ENCODE measurements around the gene CLDN20.
A peak's percentile ranks its signal among the peaks of the same experiment; 100 is the strongest.

The CLDN20 gene

DNA sequence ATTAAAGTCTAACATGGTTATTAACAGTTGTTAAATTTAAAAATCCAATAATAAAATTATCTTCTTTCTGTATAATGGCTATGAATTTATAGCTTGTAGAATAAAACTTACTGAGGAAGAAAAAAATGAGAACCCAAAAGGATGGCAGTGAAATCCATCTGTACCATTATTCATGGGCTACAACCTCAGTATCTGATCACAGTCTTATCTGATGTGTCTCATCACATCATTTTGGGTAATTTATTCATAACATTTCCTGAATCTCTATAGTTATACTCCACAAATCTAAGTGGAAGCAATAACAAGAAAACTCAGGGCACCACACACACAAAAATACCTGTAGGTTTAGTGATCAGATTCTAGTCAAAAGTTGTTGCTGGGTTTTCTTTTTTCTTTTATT, 7.3 kb downstream of the CLDN20 start:
- Mint-ChIP-seq H3K27ac (no peak overlapping the region), H3K4me1 (peaks cover 16% of the 10 kb centered on the region), H3K9me3 (no peaks in the 10 kb centered on the region), H3K4me3 (no peak overlapping the region), H3K27me3 (no peaks in the 10 kb centered on the region), H3K36me3 (ENCODE audit: low read depth) (peaks cover 28% of the 10 kb centered on the region)
- ATAC-seq (no peak), DNase-seq (no peak)

DNA sequence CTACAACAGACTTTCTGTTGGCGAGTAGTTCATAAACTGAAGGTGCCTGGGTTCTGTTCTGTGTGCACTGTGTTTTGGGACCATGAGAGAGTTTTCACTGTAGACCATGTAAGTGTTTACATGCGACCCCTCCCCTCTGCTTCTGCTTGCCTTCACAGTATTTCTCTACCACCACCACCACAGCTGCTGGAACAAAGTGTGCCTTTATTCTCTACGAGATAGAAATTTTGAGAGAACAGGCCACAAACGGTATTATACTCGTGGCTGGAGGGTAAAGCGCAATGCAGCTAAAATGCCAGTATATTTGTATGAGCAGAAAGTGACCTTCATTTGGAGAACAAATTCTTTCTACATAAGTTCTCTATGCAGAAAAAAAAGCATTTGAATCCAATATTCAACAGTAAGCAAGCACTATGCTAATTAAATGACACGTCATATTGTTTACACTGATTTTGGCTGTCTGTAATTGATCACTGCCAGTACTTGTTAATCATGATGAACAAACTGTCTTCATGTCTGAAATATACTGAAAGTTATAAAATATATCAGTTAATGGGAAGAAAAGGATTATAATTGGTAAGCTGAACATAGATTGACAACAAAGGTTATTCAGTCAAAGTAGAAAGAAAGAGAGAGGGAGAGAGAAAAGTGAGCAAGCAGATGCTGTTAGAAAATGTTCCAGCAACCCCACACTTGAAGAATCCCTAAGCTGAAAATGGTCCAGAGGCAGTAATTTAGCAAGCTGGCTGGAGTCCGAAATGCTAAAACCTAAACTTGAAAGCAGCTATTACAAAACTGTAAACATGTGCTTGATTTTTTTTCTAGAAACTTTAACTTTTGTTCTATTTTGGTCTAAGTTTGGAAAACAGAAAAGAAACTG, 8.8 kb downstream of the CLDN20 start:
- Mint-ChIP-seq H3K4me1 (peaks cover 16% of the 10 kb centered on the region), H3K36me3 (ENCODE audit: low read depth) (peaks cover 20% of the 10 kb centered on the region), H3K4me3 (no peak overlapping the region), H3K27me3 (no peaks in the 10 kb centered on the region), H3K27ac (no peak overlapping the region), H3K9me3 (no peaks in the 10 kb centered on the region)
- DNase-seq (no peak), ATAC-seq (no peak)

DNA sequence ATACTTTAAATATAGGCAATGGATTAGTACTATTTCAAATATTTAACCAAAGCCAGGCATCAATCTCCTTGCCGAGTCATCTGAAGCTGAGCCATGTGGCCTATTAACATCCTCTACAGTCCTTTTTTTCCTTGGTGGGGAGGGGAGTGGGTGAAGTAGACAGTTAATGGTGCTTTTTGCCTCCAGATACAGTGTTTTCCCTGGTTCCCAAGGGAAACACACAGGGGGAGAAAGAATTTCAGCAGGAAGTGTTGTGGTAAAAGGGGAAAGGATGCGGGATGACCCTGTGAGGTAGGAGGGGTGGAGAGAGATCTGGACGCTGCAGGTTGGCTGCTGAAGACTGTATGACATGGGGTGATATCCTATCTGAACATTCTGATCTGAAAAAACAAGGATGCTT, 9.6 kb downstream of the CLDN20 start:
- peak overlapping the region; percentile 37 for H3K27ac Mint-ChIP-seq
- DNase-seq (no peak), ATAC-seq (no peak)
- no peak overlapping the region for H3K4me3 Mint-ChIP-seq
- peaks cover 13% of the 10 kb centered on the region for H3K4me1 Mint-ChIP-seq
- H3K27me3 Mint-ChIP-seq: no peaks in the 10 kb centered on the region
- no peaks in the 10 kb centered on the region for H3K9me3 Mint-ChIP-seq
- H3K36me3 Mint-ChIP-seq (ENCODE audit: low read depth): peaks cover 23% of the 10 kb centered on the region

DNA sequence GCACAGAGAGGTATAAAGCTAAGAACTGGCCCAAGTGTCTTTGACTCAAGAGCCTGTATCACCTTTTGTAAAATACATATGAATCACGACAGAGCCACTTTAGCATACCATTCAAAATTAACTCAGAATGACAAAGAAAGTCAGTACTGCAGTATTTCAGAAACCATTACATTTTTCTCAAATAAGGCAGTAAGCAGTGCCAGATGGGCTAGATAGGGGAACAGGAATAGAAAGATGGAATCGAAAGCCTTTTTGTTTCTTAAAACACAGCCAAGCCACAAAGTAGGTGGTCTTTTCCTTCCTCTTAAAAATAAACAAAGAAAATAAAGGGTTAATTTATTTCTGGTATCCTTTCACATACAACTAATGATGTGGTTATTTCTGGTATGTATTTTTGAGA, 10.3 kb downstream of the CLDN20 start:
- no peak for DNase-seq
- H3K4me3 Mint-ChIP-seq: no peak overlapping the region
- no peaks in the 10 kb centered on the region for H3K9me3 Mint-ChIP-seq
- peaks cover 25% of the 10 kb centered on the region for H3K36me3 Mint-ChIP-seq (ENCODE audit: low read depth)
- H3K27ac Mint-ChIP-seq: no peak overlapping the region
- no peaks in the 10 kb centered on the region for H3K27me3 Mint-ChIP-seq
- no peak for ATAC-seq
- H3K4me1 Mint-ChIP-seq: peaks cover 13% of the 10 kb centered on the region

DNA sequence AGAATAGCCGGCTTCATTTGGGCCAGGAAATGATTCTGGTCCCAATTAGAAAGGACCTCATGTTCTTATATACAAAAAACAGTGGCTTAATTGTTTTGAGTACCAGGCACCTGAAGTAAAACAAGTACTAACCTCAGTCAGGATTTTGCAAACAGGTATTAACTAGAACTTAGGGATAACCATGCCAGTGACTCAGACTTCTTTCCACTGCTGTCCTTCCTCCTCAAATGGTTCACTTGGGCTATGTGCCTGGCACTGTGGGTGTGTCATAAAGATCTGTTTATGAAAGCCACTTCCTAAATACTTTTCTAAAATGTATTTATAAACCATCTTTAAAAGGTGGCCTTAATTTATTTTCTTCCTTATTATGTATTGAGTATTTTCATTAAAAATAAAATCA, 10.7 kb downstream of the CLDN20 start:
- no peak overlapping the region for H3K4me3 Mint-ChIP-seq
- ATAC-seq (no peak), DNase-seq (no peak)
- no peaks in the 10 kb centered on the region for H3K27me3 Mint-ChIP-seq
- H3K9me3 Mint-ChIP-seq: no peaks in the 10 kb centered on the region
- H3K36me3 Mint-ChIP-seq (ENCODE audit: low read depth): peaks cover 29% of the 10 kb centered on the region
- H3K27ac Mint-ChIP-seq: no peak overlapping the region
- H3K4me1 Mint-ChIP-seq: peaks cover 13% of the 10 kb centered on the region

DNA sequence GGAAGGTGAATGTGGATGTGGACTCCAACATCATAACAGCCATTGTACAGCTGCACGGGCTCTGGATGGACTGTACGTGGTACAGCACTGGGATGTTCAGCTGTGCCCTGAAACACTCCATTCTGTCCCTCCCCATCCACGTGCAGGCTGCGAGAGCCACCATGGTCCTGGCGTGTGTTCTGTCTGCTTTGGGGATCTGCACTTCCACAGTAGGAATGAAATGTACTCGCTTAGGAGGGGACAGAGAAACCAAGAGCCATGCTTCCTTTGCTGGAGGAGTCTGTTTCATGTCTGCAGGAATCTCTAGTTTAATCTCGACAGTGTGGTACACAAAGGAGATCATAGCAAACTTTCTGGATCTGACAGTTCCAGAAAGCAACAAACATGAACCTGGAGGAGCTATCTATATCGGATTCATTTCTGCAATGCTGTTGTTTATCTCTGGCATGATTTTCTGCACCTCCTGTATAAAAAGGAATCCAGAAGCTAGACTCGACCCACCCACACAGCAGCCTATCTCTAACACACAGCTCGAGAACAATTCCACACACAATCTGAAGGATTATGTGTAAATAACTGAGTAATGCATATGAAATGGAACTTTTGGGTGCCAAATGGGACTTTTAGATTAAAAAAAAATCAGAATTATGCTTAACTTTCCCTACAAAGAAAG, 12.1 kb downstream of the CLDN20 start:
- peaks cover 13% of the 10 kb centered on the region for H3K4me1 Mint-ChIP-seq
- ATAC-seq: no peak
- DNase-seq: no peak
- H3K27me3 Mint-ChIP-seq: no peaks in the 10 kb centered on the region
- no peaks in the 10 kb centered on the region for H3K9me3 Mint-ChIP-seq
- H3K4me3 Mint-ChIP-seq: no peak overlapping the region
- H3K36me3 Mint-ChIP-seq (ENCODE audit: low read depth): peaks cover 36% of the 10 kb centered on the region
- no peak overlapping the region for H3K27ac Mint-ChIP-seq

DNA sequence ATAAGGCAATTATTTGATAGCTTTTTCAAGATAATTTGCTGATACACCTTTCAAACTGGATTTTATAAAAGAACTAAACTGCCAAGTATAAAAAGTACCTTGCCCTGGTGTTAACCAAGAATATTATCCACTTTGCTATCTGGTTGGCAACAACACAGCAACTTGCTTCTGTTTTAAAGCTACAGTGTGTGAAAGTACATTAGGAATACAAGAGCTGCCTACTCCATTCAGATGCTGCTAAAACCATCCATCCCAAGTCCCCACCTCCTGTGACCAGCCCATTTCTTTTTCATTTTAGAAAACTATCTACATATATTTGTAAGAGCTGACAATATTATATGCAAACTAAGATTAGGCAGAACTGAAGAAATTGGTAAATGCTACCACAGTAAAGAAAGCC, 12.8 kb downstream of the CLDN20 start:
- Mint-ChIP-seq H3K27me3 (no peaks in the 10 kb centered on the region), H3K4me3 (no peak overlapping the region), H3K27ac (no peak overlapping the region), H3K9me3 (no peaks in the 10 kb centered on the region), H3K4me1 (peaks cover 13% of the 10 kb centered on the region), H3K36me3 (ENCODE audit: low read depth) (peaks cover 38% of the 10 kb centered on the region)
- no peak for DNase-seq
- ATAC-seq: no peak

DNA sequence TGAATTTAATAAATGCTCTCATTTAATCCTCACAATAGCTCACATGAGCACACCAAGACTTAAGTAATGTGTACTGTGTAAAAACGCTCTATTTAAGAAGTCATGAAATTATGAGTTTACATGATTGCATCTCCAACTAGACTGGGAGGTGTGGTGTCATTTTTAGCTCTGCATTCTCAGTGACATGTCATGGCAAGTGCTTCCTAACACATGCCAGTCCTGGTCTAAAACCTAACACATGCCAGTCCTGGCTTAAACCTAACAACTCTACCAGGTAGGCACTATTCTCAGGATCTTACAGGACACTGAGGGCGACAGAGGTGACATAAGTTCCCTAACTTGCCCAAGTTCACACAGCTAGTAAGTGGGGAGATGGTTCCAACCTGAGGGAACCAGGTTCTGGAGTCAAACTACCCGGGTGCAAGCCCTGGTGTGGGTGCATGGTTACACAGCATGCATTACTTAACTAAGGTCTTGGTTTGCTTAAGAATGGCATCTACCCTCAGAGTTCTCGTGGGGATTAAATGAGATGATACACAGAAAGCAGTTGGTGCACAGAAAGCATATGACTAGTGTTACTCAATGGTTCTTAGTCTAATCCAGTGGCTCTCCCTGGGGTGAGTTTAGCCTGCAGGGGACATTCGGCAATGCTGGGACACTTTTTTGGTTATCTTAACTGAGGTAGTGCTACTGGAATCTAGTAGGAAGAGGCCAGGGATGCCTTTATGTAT, 14.7 kb downstream of the CLDN20 start:
- Mint-ChIP-seq H3K9me3 (no peaks in the 10 kb centered on the region), H3K27ac (no peak overlapping the region)

DNA sequence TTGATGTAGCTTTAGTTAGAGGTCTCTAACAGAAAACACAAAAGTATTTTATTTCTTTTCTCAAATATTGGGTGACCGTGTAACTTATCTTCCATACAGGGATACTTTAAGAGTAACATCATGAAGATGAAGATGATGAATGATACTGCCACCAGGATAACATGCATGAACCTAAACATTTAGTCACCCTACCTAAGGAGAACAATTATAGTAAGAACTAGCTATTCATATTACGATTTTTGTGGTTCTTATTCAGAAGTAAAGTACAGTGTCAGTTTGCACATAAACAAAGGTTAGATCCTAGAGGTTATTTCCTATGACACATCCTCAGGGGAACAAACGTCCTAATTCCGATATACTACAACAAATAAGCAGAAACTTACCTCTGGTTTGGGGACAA, 21.0 kb downstream of the CLDN20 start:
- no peak for DNase-seq
- Mint-ChIP-seq H3K27me3 (no peaks in the 10 kb centered on the region), H3K9me3 (no peaks in the 10 kb centered on the region), H3K27ac (no peak overlapping the region), H3K36me3 (ENCODE audit: low read depth) (peaks cover 41% of the 10 kb centered on the region), H3K4me1 (no peaks in the 10 kb centered on the region), H3K4me3 (no peak overlapping the region)
- no peak for ATAC-seq

More for the DNA sequence above, 14.7 kb downstream of the CLDN20 start:
- peaks cover 41% of the 10 kb centered on the region for H3K36me3 Mint-ChIP-seq (ENCODE audit: low read depth)
- H3K27me3 Mint-ChIP-seq: no peaks in the 10 kb centered on the region
- ATAC-seq: no peak
- no peak overlapping the region for H3K4me3 Mint-ChIP-seq
- DNase-seq: no peak
- H3K4me1 Mint-ChIP-seq: peaks cover 8% of the 10 kb centered on the region

DNA sequence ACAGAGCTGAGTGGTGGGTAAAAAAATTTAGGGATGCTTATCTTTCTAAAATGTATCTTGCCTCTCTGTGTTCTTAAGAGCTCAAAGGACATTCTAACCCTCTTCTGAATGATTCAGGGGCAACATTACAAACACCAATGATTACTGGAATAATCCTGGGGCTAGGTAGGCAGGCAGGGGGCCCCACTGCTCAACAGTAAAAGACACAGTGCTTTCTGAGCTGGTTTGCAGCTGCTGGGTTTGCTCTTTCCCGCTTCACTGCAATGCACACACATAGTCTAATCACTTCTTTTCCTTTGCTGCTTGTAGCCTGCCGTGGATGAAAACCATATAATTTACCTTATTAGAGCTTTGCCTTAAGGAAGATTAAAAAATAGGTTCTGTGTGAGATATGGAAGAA, 23.9 kb downstream of the CLDN20 start:
- H3K4me1 Mint-ChIP-seq: no peaks in the 10 kb centered on the region
- H3K27me3 Mint-ChIP-seq: no peaks in the 10 kb centered on the region
- no peak overlapping the region for H3K4me3 Mint-ChIP-seq
- DNase-seq (no peak), ATAC-seq (no peak)
- H3K36me3 Mint-ChIP-seq (ENCODE audit: low read depth): peaks cover 47% of the 10 kb centered on the region
- H3K27ac Mint-ChIP-seq: no peak overlapping the region
- no peaks in the 10 kb centered on the region for H3K9me3 Mint-ChIP-seq

DNA sequence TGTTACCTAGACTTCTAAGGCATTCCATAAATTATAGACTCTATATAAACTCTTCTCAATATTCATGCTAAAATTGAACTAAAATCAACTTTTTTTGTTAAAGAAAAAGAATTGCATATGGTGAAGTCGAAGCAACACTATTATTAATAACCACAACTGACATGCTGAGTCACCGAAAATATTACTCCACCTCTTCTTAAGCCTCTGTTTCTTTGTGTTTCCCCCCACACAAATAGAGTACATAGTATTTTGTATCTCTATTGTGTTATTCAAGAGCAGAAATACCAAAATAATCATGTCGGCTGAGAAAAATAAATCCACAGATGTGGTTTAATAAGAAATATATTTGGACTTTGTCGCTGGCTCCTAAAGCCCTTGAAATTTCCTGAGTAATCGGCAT, 26.7 kb downstream of the CLDN20 start:
- peaks cover 47% of the 10 kb centered on the region for H3K36me3 Mint-ChIP-seq (ENCODE audit: low read depth)

DNA sequence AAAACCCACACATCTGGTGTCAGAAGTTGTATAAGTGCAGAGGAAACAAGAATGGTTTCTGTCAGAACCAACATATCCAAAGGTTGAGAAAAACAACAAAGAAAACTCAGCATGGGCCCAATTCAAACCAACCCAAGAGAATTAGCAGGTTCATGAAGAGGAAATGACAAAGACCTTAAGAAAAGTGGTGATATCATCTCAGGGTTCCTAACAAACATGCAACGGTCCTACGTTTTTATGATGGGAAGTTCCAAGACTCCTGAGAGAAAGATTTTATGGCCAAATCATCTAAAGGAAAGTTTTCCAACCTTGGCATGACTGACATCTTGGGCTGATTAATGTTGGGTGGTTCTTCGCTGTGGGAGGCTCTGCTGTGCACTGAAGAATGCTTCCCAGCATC, 27.5 kb downstream of the CLDN20 start:
- H3K9me3 Mint-ChIP-seq: no peaks in the 10 kb centered on the region
- no peaks in the 10 kb centered on the region for H3K27me3 Mint-ChIP-seq
- no peak overlapping the region for H3K27ac Mint-ChIP-seq
- peaks cover 48% of the 10 kb centered on the region for H3K36me3 Mint-ChIP-seq (ENCODE audit: low read depth)
- H3K4me1 Mint-ChIP-seq: no peaks in the 10 kb centered on the region
- H3K4me3 Mint-ChIP-seq: no peak overlapping the region
- DNase-seq: no peak
- ATAC-seq: no peak

More for the DNA sequence above, 26.7 kb downstream of the CLDN20 start:
- DNase-seq (no peak), ATAC-seq (no peak)
- H3K4me3 Mint-ChIP-seq: no peak overlapping the region
- no peaks in the 10 kb centered on the region for H3K27me3 Mint-ChIP-seq
- H3K27ac Mint-ChIP-seq: no peak overlapping the region
- H3K4me1 Mint-ChIP-seq: no peaks in the 10 kb centered on the region
- H3K9me3 Mint-ChIP-seq: no peaks in the 10 kb centered on the region

DNA sequence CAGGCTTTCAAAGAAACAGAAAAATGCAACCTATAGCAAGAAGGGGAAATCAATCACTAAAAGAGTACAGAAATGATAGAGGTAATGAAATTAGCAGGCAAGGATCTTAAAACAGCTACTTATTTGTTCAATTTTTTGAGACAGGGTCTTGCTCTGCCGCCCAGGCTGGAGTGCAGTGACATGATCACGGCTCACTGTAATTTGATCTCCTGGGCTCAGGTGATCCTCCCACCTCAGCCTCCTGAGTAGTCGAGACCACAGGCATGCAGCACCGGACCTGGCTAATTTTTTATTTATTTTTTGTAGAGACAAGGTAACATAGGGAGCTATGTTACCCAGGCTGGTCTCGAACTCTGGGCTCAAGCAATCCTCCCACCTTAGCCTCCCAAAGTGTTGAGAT, 28.9 kb downstream of the CLDN20 start:
- no peak for DNase-seq
- no peak for ATAC-seq

DNA sequence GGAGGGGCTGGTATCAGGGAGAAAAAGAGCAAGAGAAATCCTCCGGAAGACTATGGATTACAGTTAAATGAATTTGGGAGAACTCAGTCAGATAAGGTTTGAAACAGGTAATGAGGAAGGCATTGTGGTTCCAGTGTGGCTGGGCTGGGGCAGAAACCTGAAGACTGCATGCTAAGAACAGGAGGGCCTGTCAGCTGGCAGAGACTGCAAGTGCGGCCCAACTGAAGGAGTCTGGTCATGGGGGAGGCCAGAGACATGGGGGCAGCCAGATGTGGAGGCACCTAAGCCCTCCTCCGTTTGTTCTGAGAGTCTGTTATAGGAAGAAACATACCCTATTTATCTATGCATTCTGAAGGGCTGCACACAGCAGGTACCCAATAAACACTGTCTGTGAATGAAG, 33.9 kb downstream of the CLDN20 start:
- peaks cover 5% of the 10 kb centered on the region for H3K4me1 Mint-ChIP-seq
- no peak for ATAC-seq
- DNase-seq: no peak
- no peaks in the 10 kb centered on the region for H3K9me3 Mint-ChIP-seq
- H3K4me3 Mint-ChIP-seq: no peak overlapping the region
- H3K27me3 Mint-ChIP-seq: no peaks in the 10 kb centered on the region
- peaks cover 43% of the 10 kb centered on the region for H3K36me3 Mint-ChIP-seq (ENCODE audit: low read depth)
- peak overlapping the region; percentile 25 for H3K27ac Mint-ChIP-seq

More for the DNA sequence above, 28.9 kb downstream of the CLDN20 start:
- Mint-ChIP-seq H3K36me3 (ENCODE audit: low read depth) (peaks cover 54% of the 10 kb centered on the region), H3K27ac (no peak overlapping the region), H3K4me3 (no peak overlapping the region), H3K4me1 (peaks cover 5% of the 10 kb centered on the region), H3K27me3 (no peaks in the 10 kb centered on the region), H3K9me3 (no peaks in the 10 kb centered on the region)

DNA sequence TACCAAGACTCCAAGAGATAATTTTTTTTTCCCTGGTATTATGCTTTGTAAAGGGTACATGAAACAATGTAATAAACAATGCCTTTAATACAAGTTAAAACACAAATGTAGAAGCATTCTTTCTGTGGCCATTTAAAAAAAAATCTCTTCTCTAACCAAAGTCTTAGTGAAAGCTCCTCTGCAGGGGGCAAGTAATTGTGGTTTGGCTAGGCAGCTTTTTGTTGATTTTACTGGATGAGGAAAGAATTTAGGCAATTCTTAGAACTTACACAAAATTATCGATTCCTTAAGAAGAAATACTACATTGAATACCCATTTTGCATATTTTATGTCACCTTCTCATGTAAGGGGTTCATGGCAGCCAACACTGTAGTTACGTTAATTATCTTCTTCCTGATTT, 38.1 kb downstream of the CLDN20 start:
- H3K27me3 Mint-ChIP-seq: no peaks in the 10 kb centered on the region
- ATAC-seq (no peak), DNase-seq (no peak)
- peaks cover 44% of the 10 kb centered on the region for H3K36me3 Mint-ChIP-seq (ENCODE audit: low read depth)
- no peak overlapping the region for H3K27ac Mint-ChIP-seq
- H3K4me1 Mint-ChIP-seq: peaks cover 8% of the 10 kb centered on the region
- no peak overlapping the region for H3K4me3 Mint-ChIP-seq
- no peaks in the 10 kb centered on the region for H3K9me3 Mint-ChIP-seq
